GM21390 (cell line): ENCODE results near the gene PPARD.

Source experiments
- ATAC-seq: cut with Tn5 transposase; IDR thresholded peaks from one replicate; pipeline ENCODE4 v1.9.1; 2021; ENCODE audit not compliant: unreplicated experiment

The PPARD gene

GRCh38 chr6:35354361-35355135 is 12.2 kb downstream of the PPARD start:
- no peak for ATAC-seq

- ATAC-seq = no peak
These were observed 14.0 kb downstream of the PPARD start for GRCh38 chr6:35356391-35356790.

GRCh38 chr6:35357677-35358076 is 15.3 kb downstream of the PPARD start:
- ATAC-seq = no peak

GRCh38 chr6:35358086-35358485 is 15.7 kb downstream of the PPARD start:
- ATAC-seq = no peak

- no peak for ATAC-seq
These were observed 17.0 kb downstream of the PPARD start for GRCh38 chr6:35359346-35359743.

GRCh38 chr6:35359744-35360348 is 17.5 kb downstream of the PPARD start:
- ATAC-seq = no peak

GRCh38 chr6:35360349-35361138 is 18.2 kb downstream of the PPARD start:
- ATAC-seq = no peak

GRCh38 chr6:35362200-35362599 is 19.8 kb downstream of the PPARD start:
- no peak for ATAC-seq

GRCh38 chr6:35363293-35363750 is 21.0 kb downstream of the PPARD start:
- ATAC-seq = no peak

- ATAC-seq = no peak
These were observed 23.3 kb downstream of the PPARD start for GRCh38 chr6:35365594-35366203.

GRCh38 chr6:35366204-35366596 is 23.8 kb downstream of the PPARD start:
- ATAC-seq = no peak

- ATAC-seq = no peak
These were observed 25.3 kb downstream of the PPARD start for GRCh38 chr6:35367646-35368037.

GRCh38 chr6:35368038-35368887 is 25.9 kb downstream of the PPARD start:
- ATAC-seq = no peak

GRCh38 chr6:35370124-35370741 is 27.9 kb downstream of the PPARD start:
- peak; percentile 72 for ATAC-seq

GRCh38 chr6:35370785-35371493 is 28.6 kb downstream of the PPARD start:
- no peak for ATAC-seq

- ATAC-seq = no peak
These were observed 29.3 kb downstream of the PPARD start for GRCh38 chr6:35371494-35372262.

GRCh38 chr6:35372633-35373032 is 30.3 kb downstream of the PPARD start:
- ATAC-seq = no peak

GRCh38 chr6:35376281-35376680 is 33.9 kb downstream of the PPARD start:
- ATAC-seq = no peak

GRCh38 chr6:35377002-35377401 is 34.6 kb downstream of the PPARD start:
- no peak for ATAC-seq
